ENCODE measurements around the gene SLC17A7. TPM values are rescaled to one million over a fixed set of nuclear protein-coding genes. Genes with fewer than 3 reads are reported as not detected.
A peak's percentile ranks its signal among the peaks of the same experiment; 100 is the strongest.

SLC17A7 gene
- polyA plus RNA-seq, 1 donor from 2014 or later, result not detected

DNA sequence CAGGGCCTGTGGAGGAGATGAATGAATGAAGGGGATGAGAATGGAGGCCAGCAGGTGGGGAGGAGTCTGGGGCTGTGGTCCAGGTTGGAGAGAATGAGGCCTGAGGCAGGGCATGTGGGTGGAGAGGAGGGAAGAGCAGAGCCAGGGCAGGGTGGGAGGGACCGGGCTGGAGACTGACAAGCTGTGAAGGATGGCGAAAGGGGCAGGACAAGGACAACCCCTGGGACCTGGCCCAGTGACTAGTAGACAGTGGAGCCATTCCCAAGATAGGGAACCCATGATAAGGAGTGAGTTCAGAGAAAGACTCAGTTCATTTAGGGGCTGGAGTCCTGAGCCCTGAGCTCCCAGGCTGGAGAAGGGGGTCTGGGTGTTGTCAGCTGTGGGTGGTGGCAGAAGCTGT is 21.1 kb downstream of the SLC17A7 start:
- peaks cover 17 to 43% (median 28%) of the 10 kb centered on the region in 3 donors for H3K4me1 Mint-ChIP-seq
- H3K4me3 Mint-ChIP-seq, result peak overlapping the region in 1 of 4 donors; percentile 24
- peaks cover 63% of the 10 kb centered on the region for H3K27me3 Mint-ChIP-seq
- no peaks in the 10 kb centered on the region for H3K9me3 Mint-ChIP-seq
- H3K36me3 Mint-ChIP-seq, result no peaks in the 10 kb centered on the region
- H3K27ac Mint-ChIP-seq, result peak overlapping the region in 1 of 3 donors; percentile 3

- H3K9me3 Mint-ChIP-seq, result no peaks in the 10 kb centered on the region
- H3K27me3 Mint-ChIP-seq, result peaks cover 54% of the 10 kb centered on the region
- peak overlapping the region in 1 of 3 donors; percentile 57 for H3K27ac Mint-ChIP-seq
- H3K4me1 Mint-ChIP-seq, result peaks cover 15 to 37% (median 29%) of the 10 kb centered on the region in 3 donors
- H3K36me3 Mint-ChIP-seq, result no peaks in the 10 kb centered on the region
- H3K4me3 Mint-ChIP-seq, result no peak overlapping the region
These were observed 22.2 kb downstream of the SLC17A7 start for GRCh38 chr19:49419173-49419572.

DNA sequence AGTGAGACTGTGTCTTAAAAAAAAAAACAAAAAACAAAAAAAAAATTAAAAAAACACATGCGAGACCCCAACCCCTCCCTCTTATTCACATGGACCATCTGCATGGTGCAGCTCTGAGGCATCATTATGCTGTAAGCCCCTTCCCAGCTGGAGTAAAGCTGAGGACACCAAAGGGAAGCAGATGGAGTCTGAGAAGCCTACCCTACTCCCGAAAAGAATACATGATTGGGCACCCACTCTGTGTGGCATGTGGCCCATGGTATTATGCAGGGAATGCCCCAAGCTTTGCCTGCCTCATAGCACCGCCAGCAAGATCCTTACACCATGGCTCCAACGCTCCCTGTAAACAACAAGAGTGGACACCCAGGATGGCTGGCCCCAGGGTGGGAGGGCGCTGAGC is 22.8 kb downstream of the SLC17A7 start:
- no peak overlapping the region for H3K27ac Mint-ChIP-seq
- H3K4me3 Mint-ChIP-seq, result no peak overlapping the region
- H3K9me3 Mint-ChIP-seq, result no peaks in the 10 kb centered on the region
- no peaks in the 10 kb centered on the region for H3K36me3 Mint-ChIP-seq
- H3K4me1 Mint-ChIP-seq, result peaks cover 14 to 32% (median 23%) of the 10 kb centered on the region in 3 donors
- peaks cover 49% of the 10 kb centered on the region for H3K27me3 Mint-ChIP-seq

DNA sequence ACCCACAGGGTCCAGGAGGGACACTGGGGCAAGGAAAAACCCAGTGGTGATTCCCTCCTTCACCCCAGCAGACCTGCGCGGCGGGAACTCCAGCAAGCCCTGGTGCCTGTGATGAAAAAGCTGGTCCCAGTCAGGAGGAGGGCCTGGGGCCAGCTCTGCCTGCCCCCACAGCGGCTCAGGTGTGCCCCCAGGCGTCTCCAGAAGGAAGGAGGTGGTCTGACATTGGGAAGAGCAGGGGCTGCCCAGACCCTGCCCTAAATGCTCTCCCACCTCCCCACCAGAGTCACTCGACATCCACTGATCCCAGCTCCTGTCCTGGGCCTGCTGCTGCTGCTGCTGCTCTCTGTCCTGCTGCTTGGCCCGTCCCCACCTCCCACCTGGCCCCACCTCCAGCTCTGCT is 24.2 kb downstream of the SLC17A7 start:
- peaks cover 41% of the 10 kb centered on the region for H3K27me3 Mint-ChIP-seq
- H3K4me1 Mint-ChIP-seq, result peaks cover 10 to 24% (median 17%) of the 10 kb centered on the region in 3 donors
- H3K27ac Mint-ChIP-seq, result no peak overlapping the region

DNA sequence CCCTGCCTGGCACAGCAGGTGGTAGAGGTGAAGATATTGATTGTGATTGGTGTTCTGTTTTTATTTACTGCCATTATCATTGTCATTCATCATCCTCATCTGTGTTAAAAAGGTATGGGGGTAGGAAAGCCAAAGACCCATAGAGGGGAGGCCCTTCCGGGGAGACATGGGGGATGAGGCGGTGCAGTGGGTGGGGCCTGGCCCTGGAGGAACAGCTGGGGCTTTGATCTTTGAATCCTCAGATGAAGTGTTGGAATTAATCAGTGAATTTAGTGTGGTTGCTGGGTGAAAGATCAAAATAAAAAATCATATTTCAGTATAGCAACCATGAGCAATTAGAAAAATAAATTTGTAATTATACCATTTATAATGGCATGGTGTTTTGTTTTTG is 25.5 kb downstream of the SLC17A7 start:
- Mint-ChIP-seq H3K4me1 (peaks cover 9 to 15% (median 12%) of the 10 kb centered on the region in 3 donors), H3K4me3 (peak overlapping the region in 2 of 4 donors; percentile 6 to 29), H3K27ac (no peak overlapping the region), H3K9me3 (no peaks in the 10 kb centered on the region), H3K36me3 (no peaks in the 10 kb centered on the region), H3K27me3 (peaks cover 30% of the 10 kb centered on the region)

More for the DNA sequence above, 24.2 kb downstream of the SLC17A7 start:
- Mint-ChIP-seq H3K36me3 (no peaks in the 10 kb centered on the region), H3K9me3 (no peaks in the 10 kb centered on the region), H3K4me3 (no peak overlapping the region)

DNA sequence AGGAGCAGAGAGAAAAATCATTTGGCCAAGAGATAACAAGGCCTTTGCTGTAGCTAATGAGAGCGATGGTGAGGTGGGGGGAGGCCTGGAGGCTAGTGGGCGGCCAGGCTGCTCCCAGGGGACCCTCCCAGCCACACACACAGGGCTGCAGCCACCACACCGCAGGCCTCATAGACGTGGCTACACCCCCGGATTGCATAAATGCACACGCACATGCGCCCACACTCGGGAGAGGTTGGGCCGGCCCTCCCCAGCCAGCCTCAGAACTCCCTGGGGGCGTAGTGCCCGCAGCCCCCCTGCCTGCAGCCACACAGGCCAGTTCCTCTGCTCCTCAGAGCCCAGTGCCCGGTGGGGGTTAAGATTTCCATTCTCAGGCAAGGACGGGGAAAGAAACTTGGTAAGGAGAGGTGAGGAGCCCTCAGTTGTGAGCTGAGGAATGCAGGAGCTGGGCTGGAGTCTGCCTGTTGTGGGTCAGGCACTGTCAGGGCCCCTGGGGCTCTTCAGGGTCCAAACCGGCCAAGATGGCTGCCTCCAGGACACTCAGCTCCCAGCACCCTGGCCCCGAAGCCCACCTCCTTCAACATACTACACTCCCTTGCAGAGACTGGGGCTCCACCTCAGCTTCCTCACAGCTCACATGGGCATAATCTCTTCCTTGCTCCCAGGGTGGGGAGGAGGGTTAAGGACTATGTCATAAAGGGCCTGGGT is 26.1 kb downstream of the SLC17A7 start:
- H3K4me1 Mint-ChIP-seq, result peaks cover 7 to 9% (median 9%) of the 10 kb centered on the region in 3 donors
- no peaks in the 10 kb centered on the region for H3K36me3 Mint-ChIP-seq
- peak overlapping the region in 1 of 3 donors; percentile 80 for H3K27ac Mint-ChIP-seq
- peak overlapping the region in 1 of 4 donors; percentile 52 for H3K4me3 Mint-ChIP-seq
- peaks cover 25% of the 10 kb centered on the region for H3K27me3 Mint-ChIP-seq
- no peaks in the 10 kb centered on the region for H3K9me3 Mint-ChIP-seq

DNA sequence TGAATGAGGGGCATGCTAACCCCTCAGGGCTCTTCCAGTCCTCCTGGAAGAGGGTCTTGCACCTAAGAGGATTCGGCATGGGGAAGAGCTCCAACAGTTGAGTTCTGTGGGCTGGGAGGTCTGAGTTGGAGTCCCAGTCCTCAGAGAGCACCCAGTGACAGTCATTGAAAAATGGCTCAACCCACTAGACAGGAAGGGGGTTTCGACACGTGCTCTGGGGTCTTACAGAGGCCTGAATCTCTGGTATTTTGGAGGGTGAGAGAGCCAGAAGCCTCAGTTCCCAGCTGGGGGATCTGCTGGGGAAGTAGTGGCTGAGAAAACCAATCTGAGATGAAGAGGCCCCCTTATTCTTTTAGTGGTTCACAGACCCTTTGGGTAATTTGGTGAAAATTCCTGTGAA is 27.1 kb downstream of the SLC17A7 start:
- Mint-ChIP-seq H3K27me3 (peaks cover 19% of the 10 kb centered on the region), H3K4me3 (no peak overlapping the region), H3K4me1 (peaks cover 10 to 19% (median 17%) of the 10 kb centered on the region in 3 donors), H3K27ac (no peak overlapping the region), H3K36me3 (no peaks in the 10 kb centered on the region), H3K9me3 (no peaks in the 10 kb centered on the region)

- peaks cover 12% of the 10 kb centered on the region for H3K27me3 Mint-ChIP-seq
- peaks cover 19 to 26% (median 22%) of the 10 kb centered on the region in 3 donors for H3K4me1 Mint-ChIP-seq
- no peak overlapping the region for H3K4me3 Mint-ChIP-seq
- H3K9me3 Mint-ChIP-seq, result no peaks in the 10 kb centered on the region
- no peak overlapping the region for H3K27ac Mint-ChIP-seq
- no peaks in the 10 kb centered on the region for H3K36me3 Mint-ChIP-seq
These were observed 28.0 kb downstream of the SLC17A7 start for GRCh38 chr19:49413348-49413747.

- peak overlapping the region in 1 of 4 donors; percentile 56 for H3K4me3 Mint-ChIP-seq
- H3K27ac Mint-ChIP-seq, result no peak overlapping the region
- H3K36me3 Mint-ChIP-seq, result no peaks in the 10 kb centered on the region
- no peaks in the 10 kb centered on the region for H3K9me3 Mint-ChIP-seq
- peaks cover 25 to 30% (median 26%) of the 10 kb centered on the region in 3 donors for H3K4me1 Mint-ChIP-seq
- H3K27me3 Mint-ChIP-seq, result peaks cover 4% of the 10 kb centered on the region
These were observed 29.5 kb downstream of the SLC17A7 start for GRCh38 chr19:49411681-49412326.

DNA sequence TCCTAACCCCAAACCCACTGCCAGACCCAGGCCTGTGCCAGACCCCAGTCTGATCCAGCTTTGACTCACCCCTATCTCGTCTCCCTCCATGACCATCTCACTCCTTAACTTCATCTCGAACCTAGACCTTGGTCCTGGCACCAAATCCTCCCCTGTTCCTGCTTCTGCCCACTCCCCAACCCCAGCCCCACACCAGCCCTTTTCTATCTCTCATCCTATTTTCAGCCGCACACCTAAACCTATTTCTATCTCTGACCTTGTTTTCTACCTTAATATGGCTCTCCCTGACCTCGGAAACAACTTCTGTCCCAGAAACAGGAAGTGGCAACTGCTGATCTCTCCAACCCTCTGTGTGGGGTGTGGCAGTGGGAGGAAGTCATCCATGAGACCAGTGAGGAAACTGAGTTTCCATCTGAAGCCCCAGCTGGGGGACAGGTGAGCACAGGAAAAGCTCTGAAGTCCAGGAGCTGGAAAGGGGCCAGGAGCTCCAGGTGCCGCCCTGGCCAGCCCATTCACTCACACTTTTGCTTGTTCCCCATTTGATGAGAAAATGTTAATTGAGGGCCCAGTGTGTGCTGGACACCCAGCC is 31.8 kb downstream of the SLC17A7 start:
- no peaks in the 10 kb centered on the region for H3K9me3 Mint-ChIP-seq
- H3K4me3 Mint-ChIP-seq, result peak overlapping the region; percentile 1 to 83 (median 57)
- no peaks in the 10 kb centered on the region for H3K36me3 Mint-ChIP-seq
- H3K4me1 Mint-ChIP-seq, result peaks cover 25 to 28% (median 26%) of the 10 kb centered on the region in 3 donors
- peak overlapping the region; percentile 20 to 65 (median 27) for H3K27ac Mint-ChIP-seq
- peaks cover 2% of the 10 kb centered on the region for H3K27me3 Mint-ChIP-seq

DNA sequence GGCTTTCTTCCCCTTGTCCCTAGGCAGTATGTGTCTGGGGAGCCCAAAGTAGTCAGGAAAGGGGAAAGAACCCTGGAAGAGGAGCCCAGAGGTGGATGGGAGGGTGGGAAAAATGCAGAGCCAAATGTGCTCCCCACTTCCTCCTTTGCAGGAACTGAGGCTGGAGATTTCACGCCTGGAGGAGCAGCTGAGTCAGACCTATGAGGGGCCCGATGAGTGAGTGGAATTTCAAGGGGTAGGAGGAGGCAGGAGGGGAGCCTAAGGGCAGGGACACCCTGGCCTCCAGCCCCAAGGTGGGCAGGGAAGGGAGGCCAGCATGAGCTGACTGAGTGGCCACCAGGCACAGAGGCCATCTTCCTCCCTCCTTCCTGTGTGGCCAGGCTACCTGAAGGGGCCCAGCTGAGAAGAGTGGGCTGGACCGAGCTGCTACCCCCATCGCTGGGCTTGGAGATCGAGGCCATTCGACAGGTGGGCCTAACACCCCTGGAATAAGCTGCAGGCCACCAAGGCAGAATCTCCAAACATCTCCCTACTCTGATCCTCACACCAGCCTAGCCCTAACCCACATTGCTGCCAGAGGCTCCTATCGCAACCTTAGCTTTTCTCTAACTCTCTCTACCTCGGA is 32.4 kb downstream of the SLC17A7 start:
- H3K27ac Mint-ChIP-seq, result peak overlapping the region in 2 of 3 donors; percentile 20 to 65
- H3K4me1 Mint-ChIP-seq, result peaks cover 25 to 29% (median 26%) of the 10 kb centered on the region in 3 donors
- peak overlapping the region in 3 of 4 donors; percentile 1 to 83 (median 70) for H3K4me3 Mint-ChIP-seq

GRCh38 chr19:49407482-49408015 is 33.8 kb downstream of the SLC17A7 start:
- Mint-ChIP-seq H3K9me3 (no peaks in the 10 kb centered on the region), H3K27me3 (peaks cover 2% of the 10 kb centered on the region), H3K4me3 (no peak overlapping the region), H3K4me1 (peaks cover 28 to 38% (median 32%) of the 10 kb centered on the region in 3 donors), H3K27ac (peak overlapping the region in 1 of 3 donors; percentile 1), H3K36me3 (no peaks in the 10 kb centered on the region)

More for the DNA sequence above, 32.4 kb downstream of the SLC17A7 start:
- Mint-ChIP-seq H3K9me3 (no peaks in the 10 kb centered on the region), H3K36me3 (no peaks in the 10 kb centered on the region), H3K27me3 (peaks cover 2% of the 10 kb centered on the region)

DNA sequence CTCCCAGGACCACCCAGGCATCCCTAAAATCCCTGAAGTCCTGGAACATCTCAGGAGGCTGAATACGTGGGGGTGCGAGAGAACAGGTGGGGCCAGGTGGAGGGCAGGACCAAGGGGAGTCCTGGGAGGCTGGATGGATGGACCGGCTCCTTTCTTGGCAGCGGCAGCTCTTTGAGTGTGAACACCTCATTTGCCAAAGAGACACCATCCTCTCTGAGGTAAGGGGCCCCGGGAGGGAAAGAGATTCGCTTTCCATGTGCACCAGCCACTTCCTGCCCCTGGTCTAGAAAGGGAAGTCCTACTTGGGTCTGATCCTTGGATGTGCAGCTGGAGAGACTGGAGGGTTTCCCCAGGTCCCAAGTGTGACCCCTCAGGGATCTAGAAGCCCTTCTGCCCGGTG is 34.2 kb downstream of the SLC17A7 start:
- no peak overlapping the region for H3K27ac Mint-ChIP-seq
- no peaks in the 10 kb centered on the region for H3K9me3 Mint-ChIP-seq
- H3K4me3 Mint-ChIP-seq, result no peak overlapping the region
- H3K36me3 Mint-ChIP-seq, result no peaks in the 10 kb centered on the region
- H3K4me1 Mint-ChIP-seq, result peaks cover 27 to 38% (median 32%) of the 10 kb centered on the region in 3 donors
- peaks cover 2% of the 10 kb centered on the region for H3K27me3 Mint-ChIP-seq

- no peaks in the 10 kb centered on the region for H3K36me3 Mint-ChIP-seq
- H3K9me3 Mint-ChIP-seq, result no peaks in the 10 kb centered on the region
- peaks cover 13 to 16% (median 16%) of the 10 kb centered on the region in 3 donors for H3K4me1 Mint-ChIP-seq
- peak overlapping the region in 1 of 4 donors; percentile 32 for H3K4me3 Mint-ChIP-seq
- peak overlapping the region in 2 of 3 donors; percentile 71 to 76 for H3K27ac Mint-ChIP-seq
- H3K27me3 Mint-ChIP-seq, result no peaks in the 10 kb centered on the region
These were observed 37.7 kb downstream of the SLC17A7 start for GRCh38 chr19:49403404-49404187.
